Adrenal gland (tissue), 12 donors: ENCODE results near the gene IRF2BP2. TPM values are rescaled to one million over a fixed set of nuclear protein-coding genes. Genes with fewer than 3 reads are reported as not detected.
A peak's percentile ranks its signal among the peaks of the same experiment; 100 is the strongest.

Experiments
- DNase-seq, 7 donors: peaks; one replicate each; pipeline ENCODE4 v3.0.0-alpha.2; 2019 to 2020
- H3K27ac ChIP-seq, 5 donors: fragments of 200-600 bp; sonication (generic) in 4 of 5; 1 replicate in 3 of 5; 2 replicates in 2 of 5; pipeline versions ENCODE4 v1.5.1 to v1.8.0; 2016 to 2020; ENCODE audit warnings: mild to moderate bottlenecking in 1 of 5
- H3K27me3 ChIP-seq: fragments of 200-600 bp; 2 replicates; pipeline ENCODE4 v1.8.0; 2021
- H3K36me3 ChIP-seq, 2 donors: fragments of 200-600 bp; replicated peaks in 1 of 2; 1 replicate in 1 of 2; 2 replicates in 1 of 2; pipeline versions ENCODE4 v1.5.1 to v1.8.0; 2018 to 2022
- H3K4me1 ChIP-seq, 2 donors: fragments of 200-600 bp; replicated peaks in 1 of 2; 1 replicate in 1 of 2; 2 replicates in 1 of 2; pipeline versions ENCODE4 v1.5.1 to v1.8.0; 2018 to 2021
- H3K4me3 ChIP-seq, 4 donors: fragments of 200-600 bp; sonication (generic) in 3 of 4; one replicate each; pipeline ENCODE4 v1.5.1; 2016 to 2018
- H3K9me3 ChIP-seq, 3 donors: fragments of 200-600 bp; sonication (generic) in 1 of 3; replicated peaks in 1 of 3; 1 replicate in 2 of 3; 2 replicates in 1 of 3; pipeline versions ENCODE4 v1.5.1 to v1.8.0; 2016 to 2021
- POLR2A ChIP-seq, 2 donors: fragments of 450-650 bp; IDR thresholded peaks; one replicate each; pipeline ENCODE4 v1.6.1; 2017; ENCODE audit warnings: antibody characterized with exemption in 2 of 2, mild to moderate bottlenecking in 2 of 2, moderate library complexity in 1 of 2
- WGBS, 4 donors: extraction: QIAGEN DNeasy Blood & Tissue Kit in 2 of 4; methylation state at CpG; one replicate each; pipeline versions ENCODE4 v1.1.5 to v1.1.7; 2013 to 2017; 5-methylcytosine and 5-hydroxymethylcytosine counted together
- intact Hi-C, 2 donors: fragments of 100-400 bp; cut with DNase I; formaldehyde crosslinking; loops; one replicate each; pipeline versions ENCODE4 v1.14.1 to v1.15.0; 2022 to 2023
- polyA plus RNA-seq, 3 donors: library from polyadenylated mRNA; stranded (reverse); fragments of 200-250 nt in 2 of 3; fragments of 350-450 nt in 1 of 3; fragmentation: Illumina TruSeq in 1 of 3; extraction: RNeasy Lipid Tissue Mini Kit (QIAGEN cat#74804) in 1 of 3; gene quantifications; one replicate each; pipeline ENCODE4 v1.2.3, GENCODE V29; 2013 to 2014
- total RNA-seq, 9 donors: library from RNA; depleted of rRNA in 4 of 9; stranded (reverse); fragments of >200 nt in 4 of 9; fragments of 120-200 nt in 1 of 9; fragmentation: NEBNext Ultra II Directional in 1 of 9; extraction: Animal tissue kit (Norgen Biotek cat#: 25700) in 1 of 9; gene quantifications; one replicate each; pipeline versions ENCODE4 v1.1.0 to v1.2.4, GENCODE V29; 2013 to 2023
- TF ChIP-seq, protein P1 (sequence below), 6 experiments: fragments of 450-650 bp in 4 of 6; fragments of 200-600 bp in 2 of 6; sonication (generic) in 1 of 6; IDR thresholded peaks; 1 replicate in 5 of 6; 2 replicates in 1 of 6; pipeline versions ENCODE4 v1.5.1 to v1.8.0; 2016 to 2021; ENCODE audit warnings: antibody characterized with exemption in 6 of 6, mild to moderate bottlenecking in 2 of 6, moderate library complexity in 1 of 6
- donor health status: healthy with polysubstance abuse.
- donor health status: Bipolar disorder and iron deficiency.
- donor health status: DM: yes; HTN: yes; CAD: no.
- donor health status: DM: no; HTN: no; CAD: no.
- donor health status: DM: no; HTN: no; CAD: no.
- donor health status: DM: yes; HTN: yes; CAD: no.

IRF2BP2 gene
- total and polyA plus RNA-seq, 12 donors: 37.5 to 182 (median 84.4) TPM

DNA sequence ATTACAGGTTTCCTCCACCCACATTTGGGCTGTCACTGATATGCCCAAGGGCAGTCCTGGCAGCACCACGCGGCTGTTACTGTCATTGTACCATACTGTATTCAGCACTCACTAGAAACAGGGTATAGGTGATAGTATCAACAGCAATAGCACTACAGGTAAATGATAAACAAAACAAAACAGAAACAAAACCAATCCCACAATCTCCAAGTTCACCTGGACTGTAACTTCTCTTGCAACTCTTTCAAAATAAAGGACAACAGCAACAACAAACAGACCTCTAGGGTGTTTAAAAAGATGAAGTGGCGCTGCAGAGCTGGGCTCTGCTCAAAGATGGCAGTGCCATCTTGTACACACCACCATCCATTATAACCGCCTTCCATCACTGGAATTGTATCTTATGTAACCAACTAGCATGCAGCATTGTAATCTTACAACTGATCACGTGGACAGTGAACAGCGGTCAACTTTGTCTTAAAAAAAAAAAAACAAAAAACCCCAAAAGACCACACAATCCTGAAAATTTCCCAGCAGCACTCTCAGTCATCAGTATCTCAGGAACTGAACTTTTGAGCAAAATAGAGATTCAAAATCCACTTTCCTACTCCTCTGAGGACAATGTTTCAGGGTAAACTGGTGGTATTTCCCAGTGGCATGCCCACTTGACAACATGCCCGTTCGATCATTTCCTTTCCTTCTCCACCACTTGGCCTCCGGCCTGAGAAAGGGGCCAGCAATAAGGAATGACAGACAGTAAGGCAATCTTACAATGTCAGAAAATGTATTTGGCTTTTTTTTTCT lies 3.8 kb downstream of the IRF2BP2 start:
- Histone ChIP-seq H3K4me1 (peaks cover 46 to 61% of the 10 kb centered on the region in 2 donors), H3K27me3 (no peaks in the 10 kb centered on the region), H3K4me3 (peak overlapping the region in 3 of 4 donors; percentile 22 to 93 (median 71)), H3K9me3 (no peaks in the 10 kb centered on the region), H3K27ac (peak overlapping the region; percentile 92 to 100 (median 100)), H3K36me3 (peaks cover 0 to 38% of the 10 kb centered on the region in 2 donors)
- intact Hi-C loops: loop anchor here in 1 of 2 donors (5.0 to 10.0 kb wide), 2 partner anchors 379 to 471 kb away; no protein-coding TSS in a partner anchor
- peak in 1 of 2 donors; percentile 54 for TF ChIP-seq POLR2A (IDR thresholded peaks at IDR 0.05)
- TF ChIP-seq, protein P1, sequence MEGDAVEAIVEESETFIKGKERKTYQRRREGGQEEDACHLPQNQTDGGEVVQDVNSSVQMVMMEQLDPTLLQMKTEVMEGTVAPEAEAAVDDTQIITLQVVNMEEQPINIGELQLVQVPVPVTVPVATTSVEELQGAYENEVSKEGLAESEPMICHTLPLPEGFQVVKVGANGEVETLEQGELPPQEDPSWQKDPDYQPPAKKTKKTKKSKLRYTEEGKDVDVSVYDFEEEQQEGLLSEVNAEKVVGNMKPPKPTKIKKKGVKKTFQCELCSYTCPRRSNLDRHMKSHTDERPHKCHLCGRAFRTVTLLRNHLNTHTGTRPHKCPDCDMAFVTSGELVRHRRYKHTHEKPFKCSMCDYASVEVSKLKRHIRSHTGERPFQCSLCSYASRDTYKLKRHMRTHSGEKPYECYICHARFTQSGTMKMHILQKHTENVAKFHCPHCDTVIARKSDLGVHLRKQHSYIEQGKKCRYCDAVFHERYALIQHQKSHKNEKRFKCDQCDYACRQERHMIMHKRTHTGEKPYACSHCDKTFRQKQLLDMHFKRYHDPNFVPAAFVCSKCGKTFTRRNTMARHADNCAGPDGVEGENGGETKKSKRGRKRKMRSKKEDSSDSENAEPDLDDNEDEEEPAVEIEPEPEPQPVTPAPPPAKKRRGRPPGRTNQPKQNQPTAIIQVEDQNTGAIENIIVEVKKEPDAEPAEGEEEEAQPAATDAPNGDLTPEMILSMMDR (IDR thresholded peaks at IDR 0.05): peak in 2 of 6 experiments; percentile 11 to 28
- WGBS, 4 donors: 0 to 2% (median 2%) methylated on average over 9 of the region's 9 CpGs
- DNase-seq: peak in 6 of 7 donors; percentile 52 to 83 (median 69)

DNA sequence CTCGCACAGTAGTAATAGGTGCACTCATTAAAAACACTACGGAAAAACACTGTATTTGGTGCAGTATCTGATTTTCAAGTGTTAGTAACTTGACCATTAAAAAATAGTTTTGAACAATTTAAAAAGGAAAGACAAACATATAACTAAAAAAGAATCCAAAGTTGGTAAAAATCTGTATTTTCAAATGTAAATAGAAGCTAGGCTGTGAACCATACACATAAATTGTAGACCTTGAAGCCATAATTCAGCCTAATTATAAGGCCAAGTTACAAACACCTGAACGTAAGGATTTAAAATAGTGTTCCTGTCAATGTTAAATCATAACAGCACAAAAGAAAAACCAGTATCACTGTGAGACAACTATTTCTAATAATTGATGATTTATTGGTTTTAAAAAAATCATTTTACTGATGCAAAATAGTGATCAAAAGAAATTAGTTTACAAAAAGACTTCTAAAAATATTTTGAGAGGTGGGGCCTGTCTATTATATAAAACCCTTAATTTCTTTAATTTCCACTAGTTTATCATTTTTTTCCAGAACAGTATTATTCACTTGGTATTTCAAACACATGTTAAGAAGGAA lies 4.5 kb downstream of the IRF2BP2 start:
- peaks cover 51 to 63% of the 10 kb centered on the region in 2 donors for H3K4me1 ChIP-seq
- H3K27me3 ChIP-seq: no peaks in the 10 kb centered on the region
- H3K36me3 ChIP-seq: peaks cover 0 to 38% of the 10 kb centered on the region in 2 donors
- no peak for DNase-seq
- peak overlapping the region; percentile 92 to 100 (median 100) for H3K27ac ChIP-seq
- peak overlapping the region in 3 of 4 donors; percentile 22 to 93 (median 71) for H3K4me3 ChIP-seq
- 0 to 5% (median 2%) methylated on average over 3 of the region's 3 CpGs for WGBS, 4 donors
- intact Hi-C loops: loop anchor here in 1 of 2 donors (5.0 to 10.0 kb wide), 2 partner anchors 379 to 472 kb away; no protein-coding TSS in a partner anchor
- no peak for TF ChIP-seq POLR2A (IDR thresholded peaks at IDR 0.05)
- TF ChIP-seq, protein P1 (IDR thresholded peaks at IDR 0.05): no peak
- H3K9me3 ChIP-seq: no peaks in the 10 kb centered on the region

DNA sequence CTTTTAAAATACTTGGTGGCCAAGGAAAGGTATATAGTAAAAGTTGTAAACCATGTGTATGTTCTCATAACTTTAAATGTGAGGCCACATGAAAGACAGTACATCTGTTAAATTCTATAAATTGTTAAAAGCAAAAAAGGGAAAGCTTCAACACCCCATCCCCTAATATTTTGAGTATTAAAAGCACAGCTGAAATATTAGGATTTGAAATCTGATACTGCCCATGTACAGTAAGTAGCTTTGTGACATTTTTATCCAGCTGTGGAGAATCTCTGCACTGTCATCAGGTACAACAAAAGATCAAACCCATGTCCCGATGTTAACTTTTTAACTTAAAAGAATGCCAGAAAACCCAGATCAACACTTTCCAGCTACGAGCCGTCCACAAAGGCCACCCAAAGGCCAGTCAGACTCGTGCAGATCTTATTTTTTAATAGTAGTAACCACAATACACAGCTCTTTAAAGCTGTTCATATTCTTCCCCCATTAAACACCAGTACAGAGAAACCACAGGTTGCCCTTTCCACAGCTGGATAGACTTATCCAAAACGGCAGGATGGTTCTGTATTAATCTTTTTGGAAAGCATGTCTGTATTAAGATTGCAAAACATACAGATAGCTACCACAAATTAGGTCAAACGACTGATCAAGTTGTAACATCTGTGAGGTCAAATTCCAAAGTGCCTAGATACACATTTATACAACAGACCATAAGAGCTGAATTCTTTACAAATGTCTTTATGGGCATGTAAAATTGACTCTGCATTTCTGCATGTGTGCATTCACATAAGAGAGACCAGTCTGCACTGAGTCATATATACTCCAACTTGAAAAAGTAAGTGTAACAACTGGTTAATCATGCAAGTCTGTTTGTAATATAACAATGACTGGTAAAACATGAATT lies 5.2 kb downstream of the IRF2BP2 start:
- H3K9me3 ChIP-seq: no peaks in the 10 kb centered on the region
- H3K36me3 ChIP-seq: peaks cover 0 to 38% of the 10 kb centered on the region in 2 donors
- peak overlapping the region; percentile 92 to 100 (median 100) for H3K27ac ChIP-seq
- no peak for DNase-seq
- peaks cover 54 to 63% of the 10 kb centered on the region in 2 donors for H3K4me1 ChIP-seq
- peak overlapping the region in 3 of 4 donors; percentile 22 to 93 (median 71) for H3K4me3 ChIP-seq
- TF ChIP-seq POLR2A (IDR thresholded peaks at IDR 0.05): peak in 1 of 2 donors; percentile 57
- TF ChIP-seq, protein P1 (IDR thresholded peaks at IDR 0.05): no peak
- 0 to 1% (median 1%) methylated on average over 6 of the region's 6 CpGs for WGBS, 4 donors
- H3K27me3 ChIP-seq: no peaks in the 10 kb centered on the region
- intact Hi-C loops: loop anchor here in 1 of 2 donors (5.0 to 10.0 kb wide), 2 partner anchors 380 to 473 kb away; no protein-coding TSS in a partner anchor
